ENCODE results near the gene GREM1. TPM values are rescaled to one million over a fixed set of nuclear protein-coding genes. Genes with fewer than 3 reads are reported as not detected.
A peak's percentile ranks its signal among the peaks of the same experiment; 100 is the strongest.

Gene GREM1
- total and polyA plus RNA-seq, 12 donors = 0.03 to 0.37 (median 0.19) TPM; not detected in 3

DNA sequence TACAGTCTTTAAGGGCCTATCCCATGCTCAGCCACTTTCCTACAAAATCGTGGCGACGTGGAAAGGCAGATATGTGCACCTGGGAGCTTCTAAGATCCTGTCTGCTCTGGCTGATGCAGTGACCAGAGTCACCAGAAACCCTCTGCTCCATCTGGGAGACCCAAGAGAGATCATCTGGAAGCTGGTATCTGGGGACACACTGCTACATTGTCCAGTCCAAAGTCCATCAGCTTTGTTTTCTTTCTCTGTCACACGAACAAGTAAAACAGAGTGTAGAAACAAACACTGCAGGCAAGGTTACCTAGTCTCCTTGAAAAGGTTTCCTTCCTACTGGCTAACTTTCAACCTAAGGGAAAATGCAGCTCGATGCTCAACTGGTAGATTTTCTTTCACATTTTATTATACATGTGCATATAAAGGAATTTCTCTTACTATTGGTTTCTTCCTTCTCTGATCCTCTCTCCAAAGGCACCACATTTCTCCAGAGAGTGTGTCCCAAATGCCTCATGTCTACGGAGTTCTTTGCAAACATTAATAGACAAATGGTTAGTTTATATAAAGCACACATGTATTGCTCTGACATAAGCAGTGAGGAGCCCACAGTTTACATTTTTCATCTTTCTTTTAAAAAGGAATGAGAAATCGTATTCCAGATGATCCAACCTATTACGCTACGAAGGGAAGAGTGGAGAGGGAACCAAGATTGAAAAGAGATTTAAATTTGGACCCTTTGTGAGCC is 8.3 kb upstream of the GREM1 start:
- DNase-seq = no peak
- intact Hi-C loops (cut with DNase I) = no loop called here

GRCh38 chr15:32715276-32715675 is 2.5 kb upstream of the GREM1 start:
- H3K4me1 ChIP-seq = peaks cover 0 to 30% (median 13%) of the 10 kb centered on the region in 9 donors
- no peak overlapping the region for H3K4me3 ChIP-seq
- intact Hi-C loops (cut with DNase I) = no loop called here
- H3K9me3 ChIP-seq = no peaks in the 10 kb centered on the region
- DNase-seq (no peak), ATAC-seq (no peak)
- 77 to 84% methylated on average over 4 of the region's 4 CpGs for WGBS, 2 donors
- TF ChIP-seq, protein P1, sequence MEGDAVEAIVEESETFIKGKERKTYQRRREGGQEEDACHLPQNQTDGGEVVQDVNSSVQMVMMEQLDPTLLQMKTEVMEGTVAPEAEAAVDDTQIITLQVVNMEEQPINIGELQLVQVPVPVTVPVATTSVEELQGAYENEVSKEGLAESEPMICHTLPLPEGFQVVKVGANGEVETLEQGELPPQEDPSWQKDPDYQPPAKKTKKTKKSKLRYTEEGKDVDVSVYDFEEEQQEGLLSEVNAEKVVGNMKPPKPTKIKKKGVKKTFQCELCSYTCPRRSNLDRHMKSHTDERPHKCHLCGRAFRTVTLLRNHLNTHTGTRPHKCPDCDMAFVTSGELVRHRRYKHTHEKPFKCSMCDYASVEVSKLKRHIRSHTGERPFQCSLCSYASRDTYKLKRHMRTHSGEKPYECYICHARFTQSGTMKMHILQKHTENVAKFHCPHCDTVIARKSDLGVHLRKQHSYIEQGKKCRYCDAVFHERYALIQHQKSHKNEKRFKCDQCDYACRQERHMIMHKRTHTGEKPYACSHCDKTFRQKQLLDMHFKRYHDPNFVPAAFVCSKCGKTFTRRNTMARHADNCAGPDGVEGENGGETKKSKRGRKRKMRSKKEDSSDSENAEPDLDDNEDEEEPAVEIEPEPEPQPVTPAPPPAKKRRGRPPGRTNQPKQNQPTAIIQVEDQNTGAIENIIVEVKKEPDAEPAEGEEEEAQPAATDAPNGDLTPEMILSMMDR (IDR thresholded peaks at IDR 0.05) = no peak
- no peak overlapping the region for H3K27ac ChIP-seq
- no peaks in the 10 kb centered on the region for H3K36me3 ChIP-seq
- peaks cover 23 to 90% (median 83%) of the 10 kb centered on the region in 7 donors for H3K27me3 ChIP-seq

More for the DNA sequence above, 8.3 kb upstream of the GREM1 start:
- no peak for ATAC-seq
- TF ChIP-seq, protein P1 (IDR thresholded peaks at IDR 0.05) = no peak
- Histone ChIP-seq H3K4me3 (no peak overlapping the region), H3K4me1 (no peaks in the 10 kb centered on the region), H3K27ac (no peak overlapping the region), H3K36me3 (no peaks in the 10 kb centered on the region), H3K9me3 (no peaks in the 10 kb centered on the region), H3K27me3 (peaks cover 0 to 70% (median 38%) of the 10 kb centered on the region in 7 donors)
- whole genome bisulfite sequencing, 2 donors = 78% methylated on average over 9 of the region's 9 CpGs

GRCh38 chr15:32716216-32716914 is 1.4 kb upstream of the GREM1 start:
- intact Hi-C loops (cut with DNase I) = no loop called here
- DNase-seq (no peak), ATAC-seq (no peak)
- Histone ChIP-seq H3K27me3 (peaks cover 23 to 97% (median 90%) of the 10 kb centered on the region in 7 donors), H3K4me1 (peaks cover 0 to 30% (median 13%) of the 10 kb centered on the region in 9 donors), H3K36me3 (no peaks in the 10 kb centered on the region), H3K4me3 (peak overlapping the region in 1 of 10 donors; percentile 37), H3K27ac (no peak overlapping the region), H3K9me3 (no peaks in the 10 kb centered on the region)
- TF ChIP-seq, protein P1 (IDR thresholded peaks at IDR 0.05) = no peak
- 16 to 18% methylated on average over 13 of the region's 13 CpGs for WGBS, 2 donors

DNA sequence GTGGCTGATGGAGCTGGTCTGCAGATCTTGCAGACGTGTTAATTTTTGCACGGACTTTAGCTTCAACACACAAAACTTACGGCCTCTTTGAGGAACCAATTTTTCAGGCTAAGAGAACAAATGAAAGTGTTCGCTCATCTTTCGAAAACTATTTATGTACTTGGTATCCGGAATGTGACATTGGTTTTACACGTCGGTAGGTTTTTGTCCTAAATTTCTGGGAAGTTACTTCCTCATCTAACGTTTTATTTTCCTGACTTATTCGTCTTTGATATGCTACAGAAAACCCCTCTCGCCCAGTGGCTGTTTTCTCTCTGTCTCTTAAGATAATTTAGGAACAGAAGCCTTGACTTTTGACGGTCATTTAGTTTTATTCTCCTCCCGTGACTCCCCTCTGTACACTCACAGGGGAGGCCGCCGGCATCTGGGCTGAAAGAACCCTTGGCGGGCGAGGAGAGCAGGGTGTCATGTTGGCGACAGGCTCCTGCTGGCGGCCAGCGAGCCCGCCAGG is 834 bp upstream of the GREM1 start:
- Histone ChIP-seq H3K36me3 (no peaks in the 10 kb centered on the region), H3K27ac (no peak overlapping the region), H3K9me3 (no peaks in the 10 kb centered on the region), H3K4me1 (peaks cover 0 to 30% (median 13%) of the 10 kb centered on the region in 9 donors), H3K4me3 (peak overlapping the region in 7 of 10 donors; percentile 11 to 41 (median 30)), H3K27me3 (peaks cover 23 to 98% (median 91%) of the 10 kb centered on the region in 7 donors)
- intact Hi-C loops (cut with DNase I) = no loop called here
- WGBS, 2 donors = 3 to 6% methylated on average over 21 of the region's 21 CpGs
- no peak for ATAC-seq
- DNase-seq = no peak
- TF ChIP-seq, protein P1 (IDR thresholded peaks at IDR 0.05) = no peak
